C4-2B (cell line): ENCODE measurements around the gene PIK3CG.

Experiments
- ZFX ChIP-seq: fragments of 450-650 bp; IDR thresholded peaks from 2 replicates; pipeline ENCODE4 v1.6.1; 2017
- TF ChIP-seq, protein P1 (sequence below): fragments of 450-650 bp; conservative IDR thresholded peaks from 2 replicates; pipeline ENCODE4 v1.5.1; 2017; ENCODE audit warnings: mild to moderate bottlenecking

- TF ChIP-seq, protein P1, sequence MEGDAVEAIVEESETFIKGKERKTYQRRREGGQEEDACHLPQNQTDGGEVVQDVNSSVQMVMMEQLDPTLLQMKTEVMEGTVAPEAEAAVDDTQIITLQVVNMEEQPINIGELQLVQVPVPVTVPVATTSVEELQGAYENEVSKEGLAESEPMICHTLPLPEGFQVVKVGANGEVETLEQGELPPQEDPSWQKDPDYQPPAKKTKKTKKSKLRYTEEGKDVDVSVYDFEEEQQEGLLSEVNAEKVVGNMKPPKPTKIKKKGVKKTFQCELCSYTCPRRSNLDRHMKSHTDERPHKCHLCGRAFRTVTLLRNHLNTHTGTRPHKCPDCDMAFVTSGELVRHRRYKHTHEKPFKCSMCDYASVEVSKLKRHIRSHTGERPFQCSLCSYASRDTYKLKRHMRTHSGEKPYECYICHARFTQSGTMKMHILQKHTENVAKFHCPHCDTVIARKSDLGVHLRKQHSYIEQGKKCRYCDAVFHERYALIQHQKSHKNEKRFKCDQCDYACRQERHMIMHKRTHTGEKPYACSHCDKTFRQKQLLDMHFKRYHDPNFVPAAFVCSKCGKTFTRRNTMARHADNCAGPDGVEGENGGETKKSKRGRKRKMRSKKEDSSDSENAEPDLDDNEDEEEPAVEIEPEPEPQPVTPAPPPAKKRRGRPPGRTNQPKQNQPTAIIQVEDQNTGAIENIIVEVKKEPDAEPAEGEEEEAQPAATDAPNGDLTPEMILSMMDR, result no peak
- no peak for TF ChIP-seq ZFX
Observed at GRCh38 chr7:106864298-106865081, 592 bp upstream of the PIK3CG start.
